Ishikawa (cell line): ENCODE results near the gene RND2.

Source experiments
- EP300 ChIP-seq: IDR thresholded peaks from 2 replicates; pipeline ENCODE4 v1.6.1; 2012; ENCODE audit warnings: borderline replicate concordance
- FOXM1 ChIP-seq: IDR thresholded peaks from 2 replicates; pipeline ENCODE4 v1.6.1; 2012; ENCODE audit warnings: low read depth, borderline replicate concordance
- MAX ChIP-seq: IDR thresholded peaks from 2 replicates; pipeline ENCODE4 v1.6.1; 2012
- NFIC ChIP-seq: IDR thresholded peaks from 2 replicates; pipeline ENCODE4 v1.6.1; 2012
- RAD21 ChIP-seq: IDR thresholded peaks from 2 replicates; pipeline ENCODE4 v1.6.1; 2012; ENCODE audit warnings: low read depth
- REST ChIP-seq: IDR thresholded peaks from 2 replicates; pipeline ENCODE4 v1.6.1; 2012; ENCODE audit warnings: low read depth, mild to moderate bottlenecking
- TAF1 ChIP-seq: IDR thresholded peaks from 2 replicates; pipeline ENCODE4 v1.6.1; 2012; ENCODE audit warnings: low read depth, mild to moderate bottlenecking
- YY1 ChIP-seq: IDR thresholded peaks from 2 replicates; pipeline ENCODE4 v1.6.1; 2012; ENCODE audit warnings: low read depth
- ZBTB7A ChIP-seq: IDR thresholded peaks from 2 replicates; pipeline ENCODE4 v1.6.1; 2012; ENCODE audit warnings: low read depth

- TF ChIP-seq EP300 (no peak), FOXM1 (no peak), YY1 (no peak), MAX (no peak), NFIC (no peak), TAF1 (no peak), REST (no peak), ZBTB7A (no peak), RAD21 (no peak)
Measured at GRCh38 chr17:42999003-42999525, 26.0 kb upstream of the RND2 start.
